ENCODE measurements around the gene CEMP1.

GRCh38 chr16:2490190-2491105 lies 40.8 kb downstream of the CEMP1 start:
- TF ChIP-seq CTCF (conservative IDR thresholded peaks at IDR 0.05; ENCODE audit: low read depth, low read length) (no peak), EZH2 (IDR thresholded peaks at IDR 0.05; ENCODE audit: borderline replicate concordance, low read depth, low read length, poor library complexity, severe bottlenecking) (no peak)
